Heart right ventricle (tissue), 16 donors: ENCODE results near the gene KCNMA1. TPM values are rescaled to one million over a fixed set of nuclear protein-coding genes. Genes with fewer than 3 reads are reported as not detected.
A peak's percentile ranks its signal among the peaks of the same experiment; 100 is the strongest.

Experiments
- ATAC-seq, 8 donors: fragments of 200-7000 bp; cut with Tn5 transposase; one replicate each; pipeline ENCODE4 v1.9.1; 2020; ENCODE audit warnings: mild to moderate bottlenecking in 8 of 8, moderate library complexity in 8 of 8, moderate number of reproducible peaks in 1 of 8
- DNase-seq, 2 donors: peaks; one replicate each; pipeline ENCODE4 v3.0.0-alpha.2; 2020
- H3K27ac ChIP-seq, 10 donors: fragments of 200-600 bp; sonication (generic) in 2 of 10; one replicate each; pipeline versions ENCODE4 v1.5.0 to v1.8.0; 2020 to 2022; ENCODE audit warnings: mild to moderate bottlenecking in 3 of 10
- H3K27me3 ChIP-seq, 7 donors: fragments of 200-600 bp; one replicate each; pipeline ENCODE4 v1.8.0; 2021 to 2022; ENCODE audit warnings: mild to moderate bottlenecking in 2 of 7
- H3K36me3 ChIP-seq, 9 donors: fragments of 200-600 bp; sonication (generic) in 1 of 9; one replicate each; pipeline versions ENCODE4 v1.5.0 to v1.8.0; 2020 to 2022; ENCODE audit warnings: mild to moderate bottlenecking in 2 of 9
- H3K4me1 ChIP-seq, 9 donors: fragments of 200-600 bp; sonication (generic) in 1 of 9; one replicate each; pipeline versions ENCODE4 v1.5.0 to v1.8.0; 2020 to 2022; ENCODE audit warnings: mild to moderate bottlenecking in 4 of 9
- H3K4me3 ChIP-seq, 10 donors: fragments of 200-600 bp; sonication (generic) in 2 of 10; one replicate each; pipeline versions ENCODE4 v1.5.0 to v1.8.0; 2020 to 2022; ENCODE audit warnings: mild to moderate bottlenecking in 7 of 10, moderate library complexity in 2 of 10
- H3K9me3 ChIP-seq, 11 donors: fragments of 200-600 bp in 10 of 11; sonication (generic) in 2 of 11; one replicate each; pipeline versions ENCODE4 v1.5.0 to v1.8.0; 2013 to 2022; ENCODE audit warnings: mild to moderate bottlenecking in 2 of 11, control low read depth in 1 of 11, moderate library complexity in 1 of 11
- CTCF ChIP-seq, 9 donors: fragments of 200-600 bp; sonication (generic) in 2 of 9; IDR thresholded peaks; one replicate each; pipeline versions ENCODE4 v1.5.0 to v1.8.0; 2021 to 2022; ENCODE audit warnings: antibody characterized with exemption in 9 of 9, mild to moderate bottlenecking in 5 of 9, moderate library complexity in 1 of 9
- WGBS, 2 donors: extraction: QIAGEN DNeasy Blood & Tissue Kit; methylation state at CpG; one replicate each; pipeline ENCODE4 v1.1.7; 2013; ENCODE audit warnings: inconsistent platforms in 1 of 2; 5-methylcytosine and 5-hydroxymethylcytosine counted together
- intact Hi-C, 10 donors: fragments of 100-400 bp; cut with DNase I; formaldehyde crosslinking; loops; one replicate each; pipeline versions ENCODE4 v1.11.1 to v1.14.2; 2022
- polyA plus RNA-seq, 2 donors: library from polyadenylated mRNA; stranded (reverse); fragments of 200-250 nt; gene quantifications; one replicate each; pipeline ENCODE4 v1.2.3, GENCODE V29; 2013
- total RNA-seq, 10 donors: library from RNA; stranded (reverse); fragmentation: NEBNext Ultra II Directional in 3 of 10; extraction: Animal tissue kit (Norgen Biotek cat#: 25700) in 3 of 10; gene quantifications; one replicate each; pipeline versions ENCODE4 v1.2.1 to v1.2.4, GENCODE V29; 2021 to 2023
- donor health status: Arrhythmogenic right ventricular cardiomyopathy.
- donor health status: ischemic (EF 13 %, LVEDD 7.1; RV severe dilation, severe dysfunction).
- donor health status: healthy with polysubstance abuse.
- donor health status: DM: no; HTN: yes; CAD: no.
- donor health status: DM: no; HTN: no; CAD: no.
- donor health status: ischemic (EF 25% LVEDD 6.9; RV normal size, moderate dysfunction).
- donor health status: ischemic (EF 25% LVEDD 5.7; RV mildly dilated, moderate dysfunction).
- donor health status: healthy.
- donor health status: DM: yes; HTN: yes; CAD: no.
- donor health status: Ischemic cardiomyopathy.
- donor health status: ischemic (EF 35%, LVEDD 5.7; RV mildly dilated, moderate dysfunction).
- donor health status: nonischemic (EF 11% LVEDD 7.7; RV severe dilation, severe dysfunction).
- donor health status: DM: yes; HTN: yes; CAD: no.
- donor health status: PGD.
- donor health status: ischemic (EF 29% LVEDD 5.4; RV normal size, mild dysfunction).
- donor health status: nonischemic (EF 23%, LVEDD 6.1; RV moderate dilation, normal function).

The KCNMA1 gene
- total and polyA plus RNA-seq, 12 donors, result 0.59 to 5.3 (median 1.6) TPM

GRCh38 chr10:77602231-77602912 is 35.2 kb downstream of the KCNMA1 start:
- Histone ChIP-seq H3K4me1 (peaks cover 0 to 29% (median 0%) of the 10 kb centered on the region in 9 donors), H3K9me3 (no peaks in the 10 kb centered on the region), H3K4me3 (no peak overlapping the region), H3K27ac (peak overlapping the region in 1 of 10 donors; percentile 38), H3K27me3 (peaks cover 0 to 29% (median 5%) of the 10 kb centered on the region in 7 donors), H3K36me3 (no peaks in the 10 kb centered on the region)
- no peak for DNase-seq
- WGBS, 2 donors, result 62 to 70% methylated on average over 8 of the region's 8 CpGs
- no peak for TF ChIP-seq CTCF (IDR thresholded peaks at IDR 0.05)
- intact Hi-C loops, result loop anchor here in 1 of 10 donors (2.0 kb wide), 1 partner anchor 60 kb away; no protein-coding TSS in a partner anchor
- no peak for ATAC-seq

- 76 to 83% methylated on average over 4 of the region's 4 CpGs for WGBS, 2 donors
- DNase-seq, result no peak
- H3K9me3 ChIP-seq, result no peaks in the 10 kb centered on the region
- TF ChIP-seq CTCF (IDR thresholded peaks at IDR 0.05), result no peak
- intact Hi-C loops, result no loop called here
- peaks cover 0 to 23% (median 5%) of the 10 kb centered on the region in 7 donors for H3K27me3 ChIP-seq
- H3K4me1 ChIP-seq, result peaks cover 0 to 29% (median 0%) of the 10 kb centered on the region in 9 donors
- no peak overlapping the region for H3K4me3 ChIP-seq
- H3K27ac ChIP-seq, result no peak overlapping the region
- H3K36me3 ChIP-seq, result no peaks in the 10 kb centered on the region
- ATAC-seq, result peak in 1 of 8 donors; percentile 50
Measured at GRCh38 chr10:77601488-77601887, 36.1 kb downstream of the KCNMA1 start.

- 94 to 95% methylated on average over 6 of the region's 6 CpGs for WGBS, 2 donors
- DNase-seq, result no peak
- intact Hi-C loops, result no loop called here
- Histone ChIP-seq H3K27ac (no peak overlapping the region), H3K9me3 (no peaks in the 10 kb centered on the region), H3K36me3 (no peaks in the 10 kb centered on the region), H3K27me3 (peaks cover 0 to 19% (median 5%) of the 10 kb centered on the region in 7 donors), H3K4me3 (no peak overlapping the region), H3K4me1 (peaks cover 0 to 29% (median 0%) of the 10 kb centered on the region in 9 donors)
- TF ChIP-seq CTCF (IDR thresholded peaks at IDR 0.05), result no peak
- no peak for ATAC-seq
Measured at GRCh38 chr10:77600640-77601039, 37.0 kb downstream of the KCNMA1 start.

GRCh38 chr10:77599651-77600050 is 38.0 kb downstream of the KCNMA1 start:
- Histone ChIP-seq H3K36me3 (no peaks in the 10 kb centered on the region), H3K9me3 (no peaks in the 10 kb centered on the region), H3K4me1 (peaks cover 0 to 30% (median 0%) of the 10 kb centered on the region in 9 donors), H3K27me3 (peaks cover 0 to 19% (median 5%) of the 10 kb centered on the region in 7 donors), H3K27ac (no peak overlapping the region), H3K4me3 (no peak overlapping the region)
- intact Hi-C loops, result no loop called here
- no peak for TF ChIP-seq CTCF (IDR thresholded peaks at IDR 0.05)
- WGBS, 2 donors, result 69 to 71% methylated on average over 4 of the region's 4 CpGs
- ATAC-seq, result no peak
- no peak for DNase-seq
